IPS-18c (cell line): ENCODE measurements around the gene TRIM47.
A peak's percentile ranks its signal among the peaks of the same experiment; 100 is the strongest.

Experiments used
- H3K4me3 ChIP-seq: 2 replicates; pipeline ENCODE4 v1.7.0; 2013; ENCODE audit warnings: low read depth, mild to moderate bottlenecking, low read length, moderate library complexity; ENCODE audit not compliant: insufficient read depth
- H3K9me3 ChIP-seq: one replicate; pipeline ENCODE4 v1.6.1; 2013; ENCODE audit warnings: mild to moderate bottlenecking, low read length, moderate library complexity; ENCODE audit not compliant: control insufficient read depth, insufficient read depth

Gene TRIM47

DNA sequence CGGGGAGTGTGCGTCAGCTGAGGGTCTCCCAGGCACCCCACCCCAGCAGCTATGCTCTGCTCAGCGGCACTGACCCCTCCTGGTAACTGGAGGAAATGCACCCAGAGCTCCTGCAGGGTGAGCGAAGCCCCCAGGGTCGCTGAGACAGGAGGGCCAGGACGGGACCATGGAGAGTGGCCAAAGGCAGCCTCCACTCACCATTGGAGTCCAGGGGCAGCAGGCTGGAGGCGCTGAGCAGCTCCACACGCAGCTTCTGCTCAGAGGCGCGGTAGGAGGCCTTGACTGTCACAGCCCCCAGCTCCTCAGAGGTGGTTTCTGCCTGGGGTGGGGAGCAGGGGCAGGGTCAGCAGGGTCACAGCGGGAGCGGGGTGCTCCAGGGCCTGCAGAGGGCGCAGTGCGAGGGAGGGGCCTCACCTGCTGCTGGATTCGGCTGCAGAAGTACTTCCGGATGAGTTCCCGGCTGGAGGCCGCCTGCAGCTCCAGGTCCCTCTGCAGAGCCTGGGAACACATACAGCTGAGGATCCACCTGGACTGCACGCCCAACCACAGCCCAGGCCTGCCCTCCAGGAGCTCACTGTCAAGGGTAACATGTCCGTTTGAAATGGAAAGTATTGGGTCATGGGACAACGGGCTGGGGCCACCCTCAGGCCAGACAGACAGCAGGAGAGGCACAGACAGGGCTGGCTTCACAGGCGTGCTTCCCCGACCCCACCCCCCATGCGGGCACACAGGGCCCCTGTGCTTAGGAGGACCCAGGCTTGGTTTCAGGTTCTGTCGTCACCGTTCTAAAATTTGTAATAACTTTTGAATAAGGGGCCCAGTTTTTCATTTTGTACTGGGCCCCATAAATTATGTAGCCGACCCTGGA, 48.0 kb downstream of the TRIM47 start:
- H3K4me3 ChIP-seq, result peak overlapping the region; percentile 31; the same call in 1 of the 2 replicates

DNA sequence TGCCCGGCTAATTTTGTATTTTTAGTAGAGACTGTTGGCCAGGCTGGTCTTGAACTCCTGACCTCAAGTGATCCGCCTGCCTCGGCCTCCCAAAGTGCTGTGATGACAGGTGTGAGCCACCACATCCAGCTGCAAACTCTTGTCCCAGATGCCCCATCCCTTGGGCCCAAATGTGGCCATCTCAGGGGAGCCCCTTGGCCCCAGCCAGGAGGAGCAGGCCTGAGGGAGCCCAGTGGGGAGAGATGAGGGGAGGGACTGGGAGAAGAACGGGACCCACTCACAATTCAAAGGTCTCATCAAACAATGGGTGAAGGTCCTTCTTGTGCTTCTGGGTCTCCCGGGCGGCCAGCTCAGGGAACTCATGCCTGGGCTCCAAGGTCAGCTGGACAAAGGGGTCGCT, 48.6 kb downstream of the TRIM47 start:
- Histone ChIP-seq H3K9me3 (no peaks in the 10 kb centered on the region), H3K4me3 (no peak overlapping the region)

More for the DNA sequence above, 48.0 kb downstream of the TRIM47 start:
- no peaks in the 10 kb centered on the region for H3K9me3 ChIP-seq

DNA sequence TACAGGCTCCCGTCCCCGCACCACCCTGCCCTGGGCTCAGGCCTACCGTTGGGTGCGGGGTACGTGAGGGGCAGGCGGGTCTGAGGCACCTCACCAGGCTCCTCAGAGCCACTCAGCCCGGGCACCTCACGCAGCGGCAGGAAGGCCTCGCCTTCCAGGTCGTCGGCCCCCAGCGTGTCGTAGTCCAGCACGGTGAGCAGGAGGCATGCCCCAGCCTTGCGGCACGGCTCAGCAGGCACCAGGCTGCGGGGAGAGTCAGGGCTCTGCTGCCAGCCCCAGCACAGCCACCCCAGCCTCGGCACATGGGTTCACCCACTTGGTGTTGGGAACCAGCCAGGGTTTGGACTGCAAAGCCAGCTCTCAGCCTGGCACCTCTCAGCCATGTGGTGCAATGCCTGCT, 49.6 kb downstream of the TRIM47 start:
- H3K9me3 ChIP-seq, result no peaks in the 10 kb centered on the region
- H3K4me3 ChIP-seq, result no peak overlapping the region

DNA sequence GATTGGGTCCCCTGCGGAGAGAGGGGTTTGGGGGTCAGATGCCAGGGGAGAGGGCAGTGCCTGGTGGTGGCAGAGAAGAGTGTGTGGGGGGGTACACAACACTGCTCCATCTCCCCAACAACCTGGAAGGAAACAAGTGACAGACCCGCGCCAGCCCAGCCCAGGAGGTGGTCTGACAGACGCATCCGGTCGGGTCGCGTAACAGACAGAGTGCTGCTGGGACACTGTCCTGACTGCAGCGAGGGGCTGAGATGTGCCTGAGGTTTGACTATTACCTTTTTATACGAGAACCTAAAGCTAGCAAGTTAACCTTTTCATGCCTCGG, 50.3 kb downstream of the TRIM47 start:
- Histone ChIP-seq H3K9me3 (no peaks in the 10 kb centered on the region), H3K4me3 (no peak overlapping the region; the same call in 1 of the 2 replicates)

DNA sequence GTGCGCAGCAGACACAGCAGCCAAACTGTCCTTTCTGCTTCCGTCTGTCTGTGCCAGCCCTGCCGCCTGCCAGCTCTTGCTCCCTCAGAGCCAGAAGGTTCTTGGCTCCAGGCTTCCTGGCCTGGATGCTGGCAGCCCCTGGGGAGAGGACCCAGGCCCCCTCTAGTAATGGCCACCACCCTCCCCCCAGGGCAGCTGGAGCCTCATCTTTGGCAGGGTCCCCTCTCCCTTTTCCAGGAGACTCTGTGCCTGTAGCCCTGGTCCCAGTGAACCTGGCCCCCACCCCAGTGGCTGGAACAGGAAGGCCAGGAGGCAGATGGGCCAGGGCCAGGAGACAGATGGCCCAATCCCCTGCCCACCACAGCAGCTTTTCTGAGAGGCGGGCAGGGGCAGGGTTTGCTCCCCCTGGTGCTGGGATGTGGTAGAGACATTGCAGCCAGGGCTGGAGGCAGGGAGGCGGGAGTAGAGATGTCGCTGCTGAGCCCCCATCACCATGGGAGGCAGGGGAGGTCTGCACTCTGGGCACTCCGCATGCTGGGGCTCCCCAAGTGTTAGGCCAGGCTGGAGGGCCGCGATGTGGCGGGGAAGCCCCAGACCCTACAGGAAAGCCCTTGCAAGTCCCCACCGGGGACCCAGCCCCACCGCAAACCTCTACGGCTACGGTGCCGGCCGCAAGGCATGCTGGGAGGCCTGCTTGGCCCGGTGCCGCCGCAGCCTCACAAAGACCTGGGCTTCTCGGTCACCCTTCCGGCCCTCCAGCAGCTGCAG, 50.9 kb downstream of the TRIM47 start:
- Histone ChIP-seq H3K4me3 (no peak overlapping the region; the same call in 1 of the 2 replicates), H3K9me3 (no peaks in the 10 kb centered on the region)

DNA sequence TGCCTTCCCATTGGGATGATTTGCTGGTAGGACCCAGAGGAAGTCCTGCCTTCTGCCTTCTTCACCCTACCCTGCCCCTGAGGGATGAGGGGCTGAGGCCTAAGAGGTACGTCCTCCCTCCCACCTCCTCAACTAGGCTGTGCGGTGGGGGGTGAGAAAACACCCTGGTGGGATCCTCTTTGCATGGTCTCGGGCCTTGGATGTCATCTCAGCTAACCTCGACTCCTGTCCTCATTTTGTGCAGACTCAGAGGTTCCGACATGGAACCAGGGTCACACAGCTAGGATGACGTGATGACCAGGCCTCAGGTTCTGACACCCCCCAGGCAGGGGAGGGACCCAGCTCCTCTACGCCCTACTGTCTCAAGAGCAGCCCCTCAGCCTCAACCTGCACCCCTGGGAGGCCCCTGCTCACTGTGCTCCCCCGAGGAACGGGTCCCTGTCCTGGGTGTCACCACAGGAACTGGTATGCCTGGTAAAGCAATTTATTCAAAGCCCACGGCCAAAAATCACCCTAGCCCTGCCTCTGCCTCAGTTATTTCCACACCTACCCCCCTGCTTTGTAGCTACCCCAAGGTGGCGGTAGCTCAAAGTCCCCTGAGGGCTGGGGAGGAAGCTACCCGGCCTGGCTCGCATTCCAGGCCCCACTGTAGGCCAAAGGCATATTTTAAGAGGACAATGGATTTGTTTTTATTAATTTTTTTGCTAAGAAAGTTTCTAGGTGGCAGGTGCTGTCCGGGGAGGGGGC, 51.6 kb downstream of the TRIM47 start:
- H3K4me3 ChIP-seq, result no peak overlapping the region

DNA sequence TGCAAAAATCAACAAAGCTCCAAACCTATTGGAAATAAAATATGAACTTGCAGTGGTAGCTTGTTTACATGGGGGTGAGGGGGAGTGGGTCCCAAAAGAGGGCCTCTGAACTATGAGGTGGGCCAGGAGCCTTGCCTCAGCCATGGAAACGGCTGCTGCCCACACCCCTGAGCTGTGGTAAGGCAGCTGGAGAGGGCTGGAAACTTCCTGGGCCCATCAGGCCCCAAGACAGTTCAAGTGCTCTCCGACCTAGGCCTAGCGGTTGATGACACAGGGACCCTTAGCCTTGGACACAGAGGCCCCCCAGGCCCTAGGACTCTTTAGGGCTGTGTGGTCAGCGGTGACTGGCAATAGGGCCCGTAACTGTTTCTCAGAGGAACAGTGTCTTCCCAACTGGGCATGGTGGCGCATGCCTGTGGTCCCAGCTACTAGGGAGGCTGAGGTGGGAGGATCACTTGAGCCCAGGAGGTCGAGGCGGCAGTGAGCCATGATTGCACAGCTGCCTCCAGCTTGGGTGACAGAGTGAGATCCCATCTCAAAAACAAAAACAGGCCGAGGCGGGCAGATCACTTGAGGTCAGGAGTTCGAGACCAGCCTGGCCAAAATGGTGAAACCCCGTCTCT, 52.5 kb downstream of the TRIM47 start:
- Histone ChIP-seq H3K4me3 (no peak overlapping the region), H3K9me3 (no peaks in the 10 kb centered on the region)

More for the DNA sequence above, 51.6 kb downstream of the TRIM47 start:
- H3K9me3 ChIP-seq, result no peaks in the 10 kb centered on the region

DNA sequence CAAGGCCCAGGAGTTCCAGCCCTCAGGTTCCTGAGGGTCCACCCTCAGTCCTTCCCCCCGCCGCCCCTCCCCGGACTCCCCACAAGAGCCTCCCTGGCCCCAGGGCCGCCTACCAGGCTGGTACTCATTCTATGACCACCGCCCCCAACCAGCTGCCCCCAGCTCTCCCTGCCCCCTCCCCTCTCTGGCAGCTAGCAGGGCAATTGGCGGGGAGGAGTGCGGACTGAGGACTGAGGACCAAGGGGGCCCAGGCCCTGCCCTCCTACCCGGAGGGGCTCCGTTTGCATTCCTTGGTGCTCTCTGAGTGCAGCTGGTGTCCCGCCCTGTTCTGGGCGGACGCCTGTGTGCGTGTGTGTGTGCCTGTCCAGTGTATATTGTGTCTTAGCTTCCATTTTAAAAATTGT, 53.2 kb downstream of the TRIM47 start:
- Histone ChIP-seq H3K9me3 (no peaks in the 10 kb centered on the region), H3K4me3 (no peak overlapping the region)

DNA sequence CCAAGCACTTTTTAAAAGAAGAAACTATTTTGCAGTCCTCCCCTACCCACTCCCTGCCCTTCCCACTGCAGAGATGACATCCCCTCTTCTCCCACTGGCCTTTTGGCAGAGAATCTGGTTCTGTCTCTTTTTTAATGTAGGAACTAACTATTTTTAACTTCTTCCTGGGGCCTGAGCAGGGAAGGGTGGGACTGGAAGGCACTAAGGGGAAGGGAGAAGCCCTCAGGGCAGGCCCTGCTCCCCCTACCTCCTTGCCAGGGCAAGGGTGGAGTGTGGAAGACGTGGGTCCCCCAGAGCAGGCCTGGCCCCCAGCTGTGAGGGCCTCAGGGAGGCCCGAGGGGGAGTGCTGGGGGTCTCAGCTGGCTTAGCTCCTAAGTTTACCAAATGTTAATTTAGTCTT, 53.7 kb downstream of the TRIM47 start:
- H3K9me3 ChIP-seq, result no peaks in the 10 kb centered on the region
- no peak overlapping the region for H3K4me3 ChIP-seq
